ENCODE measurements around the gene RBFOX2.

Gene RBFOX2

GRCh38 chr22:35918456-35918855 lies 110.2 kb downstream of the RBFOX2 start:
- H3K36me3 ChIP-seq (ENCODE audit: control insufficient read depth, insufficient read depth, low read length), result no peaks in the 10 kb centered on the region
- DNase-seq (ENCODE audit: extremely low read depth, insufficient read length), result no peak
- TF ChIP-seq, protein P1, sequence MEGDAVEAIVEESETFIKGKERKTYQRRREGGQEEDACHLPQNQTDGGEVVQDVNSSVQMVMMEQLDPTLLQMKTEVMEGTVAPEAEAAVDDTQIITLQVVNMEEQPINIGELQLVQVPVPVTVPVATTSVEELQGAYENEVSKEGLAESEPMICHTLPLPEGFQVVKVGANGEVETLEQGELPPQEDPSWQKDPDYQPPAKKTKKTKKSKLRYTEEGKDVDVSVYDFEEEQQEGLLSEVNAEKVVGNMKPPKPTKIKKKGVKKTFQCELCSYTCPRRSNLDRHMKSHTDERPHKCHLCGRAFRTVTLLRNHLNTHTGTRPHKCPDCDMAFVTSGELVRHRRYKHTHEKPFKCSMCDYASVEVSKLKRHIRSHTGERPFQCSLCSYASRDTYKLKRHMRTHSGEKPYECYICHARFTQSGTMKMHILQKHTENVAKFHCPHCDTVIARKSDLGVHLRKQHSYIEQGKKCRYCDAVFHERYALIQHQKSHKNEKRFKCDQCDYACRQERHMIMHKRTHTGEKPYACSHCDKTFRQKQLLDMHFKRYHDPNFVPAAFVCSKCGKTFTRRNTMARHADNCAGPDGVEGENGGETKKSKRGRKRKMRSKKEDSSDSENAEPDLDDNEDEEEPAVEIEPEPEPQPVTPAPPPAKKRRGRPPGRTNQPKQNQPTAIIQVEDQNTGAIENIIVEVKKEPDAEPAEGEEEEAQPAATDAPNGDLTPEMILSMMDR (IDR thresholded peaks at IDR 0.05; ENCODE audit: insufficient read depth, low read length, poor library complexity, severe bottlenecking), result no peak
- no peak overlapping the region for H3K4me3 ChIP-seq (replicated peaks; ENCODE audit: low read depth, low read length)
- no peaks in the 10 kb centered on the region; the same call in 1 of the 2 replicates for H3K27me3 ChIP-seq (replicated peaks; ENCODE audit: control insufficient read depth, insufficient read depth, low read length)

GRCh38 chr22:35917651-35918050 lies 111.0 kb downstream of the RBFOX2 start:
- no peak for DNase-seq (ENCODE audit: extremely low read depth, insufficient read length)
- no peak overlapping the region for H3K4me3 ChIP-seq (replicated peaks; ENCODE audit: low read depth, low read length)
- no peaks in the 10 kb centered on the region for H3K36me3 ChIP-seq (ENCODE audit: control insufficient read depth, insufficient read depth, low read length)
- TF ChIP-seq, protein P1 (IDR thresholded peaks at IDR 0.05; ENCODE audit: insufficient read depth, low read length, poor library complexity, severe bottlenecking), result no peak
- no peaks in the 10 kb centered on the region; the same call in 1 of the 2 replicates for H3K27me3 ChIP-seq (replicated peaks; ENCODE audit: control insufficient read depth, insufficient read depth, low read length)

GRCh38 chr22:35915477-35916013 lies 113.1 kb downstream of the RBFOX2 start:
- Histone ChIP-seq H3K4me3 (replicated peaks; ENCODE audit: low read depth, low read length) (no peak overlapping the region), H3K36me3 (ENCODE audit: control insufficient read depth, insufficient read depth, low read length) (no peaks in the 10 kb centered on the region), H3K27me3 (replicated peaks; ENCODE audit: control insufficient read depth, insufficient read depth, low read length) (no peaks in the 10 kb centered on the region; the same call in 1 of the 2 replicates)
- TF ChIP-seq, protein P1 (IDR thresholded peaks at IDR 0.05; ENCODE audit: insufficient read depth, low read length, poor library complexity, severe bottlenecking), result no peak
- DNase-seq (ENCODE audit: extremely low read depth, insufficient read length), result no peak

- no peak overlapping the region for H3K4me3 ChIP-seq (replicated peaks; ENCODE audit: low read depth, low read length)
- no peaks in the 10 kb centered on the region for H3K36me3 ChIP-seq (ENCODE audit: control insufficient read depth, insufficient read depth, low read length)
- no peaks in the 10 kb centered on the region; the same call in 1 of the 2 replicates for H3K27me3 ChIP-seq (replicated peaks; ENCODE audit: control insufficient read depth, insufficient read depth, low read length)
- no peak for DNase-seq (ENCODE audit: extremely low read depth, insufficient read length)
- TF ChIP-seq, protein P1 (IDR thresholded peaks at IDR 0.05; ENCODE audit: insufficient read depth, low read length, poor library complexity, severe bottlenecking), result no peak
These were observed 113.8 kb downstream of the RBFOX2 start for GRCh38 chr22:35914665-35915476.

GRCh38 chr22:35914357-35914664 lies 114.3 kb downstream of the RBFOX2 start:
- TF ChIP-seq, protein P1 (IDR thresholded peaks at IDR 0.05; ENCODE audit: insufficient read depth, low read length, poor library complexity, severe bottlenecking), result no peak
- Histone ChIP-seq H3K4me3 (replicated peaks; ENCODE audit: low read depth, low read length) (no peak overlapping the region), H3K36me3 (ENCODE audit: control insufficient read depth, insufficient read depth, low read length) (no peaks in the 10 kb centered on the region), H3K27me3 (replicated peaks; ENCODE audit: control insufficient read depth, insufficient read depth, low read length) (no peaks in the 10 kb centered on the region; the same call in 1 of the 2 replicates)
- DNase-seq (ENCODE audit: extremely low read depth, insufficient read length), result no peak
